ENCODE measurements around the gene PSG2.
"Not testable (repeated sequence)": the region's sequence is repeated elsewhere in the genome, so short reads cannot be mapped to it uniquely, and the experiment has no call there.

Gene PSG2

DNA sequence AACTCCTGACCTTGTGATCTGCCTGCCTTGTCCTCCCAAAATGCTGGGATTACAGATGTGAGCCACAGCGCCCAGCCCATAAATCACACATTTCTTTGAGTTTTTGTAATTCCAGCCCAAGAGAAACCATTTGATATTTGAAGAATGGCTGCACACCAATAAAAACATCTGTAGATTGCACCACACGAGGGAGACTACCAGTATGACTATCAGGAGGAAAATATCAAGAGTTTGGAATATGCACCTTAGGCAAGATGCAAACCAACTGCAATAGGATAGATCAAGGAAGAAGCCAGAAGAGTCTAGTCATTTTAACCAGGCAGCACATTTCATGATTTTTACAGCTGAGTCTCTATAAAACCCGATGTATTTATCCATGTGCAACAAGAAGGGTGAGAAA, 20.1 kb downstream of the PSG2 start:
- not testable (repeated sequence) for DNase-seq

- DNase-seq, result not testable (repeated sequence)
Measured at GRCh38 chr19:43061326-43061725, 21.2 kb downstream of the PSG2 start.

DNA sequence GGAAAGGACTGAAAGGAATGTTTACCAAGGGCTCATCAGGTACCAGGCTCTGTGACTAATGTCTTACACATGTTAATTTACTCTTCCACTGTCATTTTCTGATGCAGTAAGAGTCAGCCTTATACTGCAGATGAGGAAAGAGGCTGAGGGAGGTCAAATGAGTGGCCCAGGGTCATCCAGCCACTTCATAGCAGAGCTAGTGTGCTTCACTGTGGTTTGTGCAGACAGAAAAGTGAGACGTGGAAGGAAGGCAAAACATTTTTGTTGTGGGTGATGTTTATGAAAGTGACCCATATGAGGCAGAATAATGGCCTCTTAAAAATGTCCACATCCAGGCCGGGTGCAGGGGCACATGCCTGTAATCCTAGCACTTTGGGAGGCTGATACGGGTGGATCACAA, 22.2 kb downstream of the PSG2 start:
- DNase-seq, result not testable (repeated sequence)

GRCh38 chr19:43059482-43059881, 23.0 kb downstream of the PSG2 start:
- not testable (repeated sequence) for DNase-seq

DNA sequence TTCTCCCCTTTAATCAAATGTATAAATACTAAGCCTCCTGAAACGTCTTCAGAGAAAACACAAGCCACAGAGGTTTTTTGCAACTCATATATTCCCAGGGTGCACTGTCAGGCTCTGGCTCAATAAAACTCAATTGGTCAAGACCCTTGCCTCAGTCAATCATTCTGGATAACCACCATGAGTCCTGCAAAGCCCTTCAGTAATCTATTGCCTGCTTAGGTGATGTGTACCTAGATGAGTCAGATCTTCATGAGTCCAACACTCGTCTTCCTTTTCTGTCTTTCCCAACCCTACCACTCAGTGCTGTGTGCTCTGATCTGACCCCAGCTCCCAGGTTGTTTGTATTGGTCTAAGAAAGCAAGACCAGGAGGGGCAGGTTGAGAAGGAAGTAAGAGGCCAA, 24.1 kb downstream of the PSG2 start:
- DNase-seq, result not testable (repeated sequence)

GRCh38 chr19:43047966-43048365, 34.5 kb downstream of the PSG2 start:
- not testable (repeated sequence) for DNase-seq

GRCh38 chr19:43046578-43046977, 35.9 kb downstream of the PSG2 start:
- DNase-seq, result not testable (repeated sequence)

GRCh38 chr19:43043492-43044180, 38.9 kb downstream of the PSG2 start:
- DNase-seq, result not testable (repeated sequence)

DNA sequence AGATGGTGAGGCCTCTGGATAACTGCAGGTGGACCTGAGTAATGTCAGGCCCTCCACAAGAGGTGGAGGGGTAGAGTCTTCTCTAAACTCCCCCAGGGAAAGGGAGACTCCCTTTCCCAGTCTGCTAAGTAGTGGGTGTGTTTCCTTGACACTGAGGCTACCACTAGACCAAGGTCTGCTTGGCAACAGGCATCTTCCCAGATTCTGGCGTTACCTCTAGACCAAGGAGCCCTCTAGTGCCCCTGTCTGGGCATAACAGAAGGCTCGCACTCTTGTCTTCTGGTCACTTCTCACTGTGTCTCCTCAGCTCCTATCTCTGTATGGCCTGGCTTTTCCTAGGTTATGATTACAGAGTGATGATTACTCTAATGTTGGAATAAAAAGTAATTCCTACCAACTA, 50.9 kb downstream of the PSG2 start:
- DNase-seq, result not testable (repeated sequence)

DNA sequence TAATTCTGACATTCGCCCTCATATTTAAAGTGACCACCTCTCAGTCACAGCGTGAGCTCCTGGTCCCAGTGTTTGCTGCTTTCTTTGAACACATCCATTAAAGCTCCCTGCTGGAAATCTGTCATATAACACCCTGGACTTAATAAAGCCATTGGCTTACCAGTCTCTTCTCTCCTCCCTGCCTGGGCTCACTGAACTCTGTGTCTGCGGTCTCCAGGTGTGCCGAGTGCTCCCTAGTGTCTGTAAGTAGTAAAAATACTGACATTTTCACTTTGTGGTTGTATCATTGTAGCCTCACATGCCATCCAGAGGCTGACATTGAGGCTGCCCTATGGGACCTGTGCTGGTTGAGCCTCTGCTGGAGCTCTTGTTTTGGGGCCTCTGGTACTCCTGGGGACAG, 53.6 kb downstream of the PSG2 start:
- no peak for DNase-seq

GRCh38 chr19:43027985-43028384, 54.5 kb downstream of the PSG2 start:
- DNase-seq, result not testable (repeated sequence)

GRCh38 chr19:43027061-43027460, 55.4 kb downstream of the PSG2 start:
- not testable (repeated sequence) for DNase-seq

DNA sequence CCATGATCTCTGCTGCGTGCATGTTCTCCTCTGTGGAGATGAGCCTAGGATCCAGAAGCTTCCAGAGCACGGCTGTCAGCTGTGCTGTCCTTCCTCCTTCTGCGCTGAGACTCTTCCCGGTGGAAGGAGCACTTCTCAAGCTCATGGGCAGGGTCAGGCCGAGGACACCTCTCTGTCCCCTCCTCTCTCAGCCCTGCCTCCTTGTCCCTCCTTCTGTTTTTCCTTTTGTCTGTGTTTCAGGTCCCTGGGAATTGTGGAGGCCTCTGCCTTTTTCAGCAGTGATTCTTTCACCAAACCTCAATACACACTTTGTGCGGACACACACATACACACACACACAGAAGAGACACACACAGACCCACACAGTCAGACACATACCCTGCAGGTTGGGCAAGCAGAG, 56.1 kb downstream of the PSG2 start, which contains the start of gene PSG11:
Gene PSG11, minus strand, starts transcription at position 101 of the 400 bp plus-strand sequence. Its CDS starts 97 bp downstream, at position 4.
- not testable (repeated sequence) for DNase-seq

GRCh38 chr19:43022098-43022497, 60.4 kb downstream of the PSG2 start:
- DNase-seq, result not testable (repeated sequence)

- DNase-seq, result not testable (repeated sequence)
Measured at GRCh38 chr19:43021629-43022028, 60.9 kb downstream of the PSG2 start.

- DNase-seq, result not testable (repeated sequence)
Measured at GRCh38 chr19:43019588-43019987, 62.9 kb downstream of the PSG2 start.
